Measurements from ENCODE around the gene FAM81A.
"Not testable (repeated sequence)": the region's sequence is repeated elsewhere in the genome, so short reads cannot be mapped to it uniquely, and the experiment has no call there.

FAM81A gene

GRCh38 chr15:59437817-59438624, at the start of gene FAM81A:
Gene FAM81A (plus strand): TSS chr15:59438186. CDS start chr15:59458627, 20,441 bp downstream.
- no peaks in the 10 kb centered on the region for H3K36me3 Mint-ChIP-seq
- H3K4me3 Mint-ChIP-seq: peak within 1 kb of the TSS; percentile 72
- peak; percentile 5 to 60 for DNase-seq (ENCODE audit: low spot score in 2 of 2)
- H3K27ac Mint-ChIP-seq: no peak within 1 kb of the TSS
- peak; percentile 77 for ATAC-seq
- H3K9me3 Mint-ChIP-seq: no peaks in the 10 kb centered on the region
- H3K4me1 Mint-ChIP-seq: peaks cover 12% of the 10 kb centered on the region

- H3K4me3 Mint-ChIP-seq: no peak overlapping the region
- peaks cover 8% of the 10 kb centered on the region for H3K4me1 Mint-ChIP-seq
- H3K36me3 Mint-ChIP-seq: no peaks in the 10 kb centered on the region
- DNase-seq (ENCODE audit: low spot score in 2 of 2): no peak
- no peak overlapping the region for H3K27ac Mint-ChIP-seq
- ATAC-seq: no peak
- H3K9me3 Mint-ChIP-seq: no peaks in the 10 kb centered on the region
These were observed 49.3 kb upstream of the FAM81A start for GRCh38 chr15:59388670-59389069.

GRCh38 chr15:59392299-59392698, 45.7 kb upstream of the FAM81A start:
- Mint-ChIP-seq H3K36me3 (no peaks in the 10 kb centered on the region), H3K4me3 (no peak overlapping the region), H3K4me1 (no peaks in the 10 kb centered on the region), H3K9me3 (no peaks in the 10 kb centered on the region), H3K27ac (no peak overlapping the region)
- ATAC-seq (no peak), DNase-seq (ENCODE audit: low spot score in 2 of 2) (no peak)

- Mint-ChIP-seq H3K4me1 (no peaks in the 10 kb centered on the region), H3K4me3 (no peak overlapping the region)
- DNase-seq (ENCODE audit: low spot score in 2 of 2): no peak
These were observed 43.8 kb upstream of the FAM81A start for GRCh38 chr15:59394166-59394661.

GRCh38 chr15:59396211-59396610, 41.8 kb upstream of the FAM81A start:
- ATAC-seq (no peak), DNase-seq (ENCODE audit: low spot score in 2 of 2) (no peak)
- Mint-ChIP-seq H3K9me3 (no peaks in the 10 kb centered on the region), H3K4me3 (no peak overlapping the region), H3K4me1 (no peaks in the 10 kb centered on the region), H3K27ac (no peak overlapping the region), H3K36me3 (peaks cover 4% of the 10 kb centered on the region)

More at GRCh38 chr15:59394166-59394661, 43.8 kb upstream of the FAM81A start:
- H3K36me3 Mint-ChIP-seq: no peaks in the 10 kb centered on the region
- H3K27ac Mint-ChIP-seq: no peak overlapping the region
- no peaks in the 10 kb centered on the region for H3K9me3 Mint-ChIP-seq
- peak; percentile 72 for ATAC-seq

GRCh38 chr15:59396679-59397078, 41.3 kb upstream of the FAM81A start:
- H3K4me3 Mint-ChIP-seq: no peak overlapping the region
- ATAC-seq: no peak
- H3K36me3 Mint-ChIP-seq: peaks cover 4% of the 10 kb centered on the region
- H3K27ac Mint-ChIP-seq: no peak overlapping the region
- DNase-seq (ENCODE audit: low spot score in 2 of 2): no peak
- no peaks in the 10 kb centered on the region for H3K9me3 Mint-ChIP-seq
- no peaks in the 10 kb centered on the region for H3K4me1 Mint-ChIP-seq

- Mint-ChIP-seq H3K4me3 (no peak overlapping the region), H3K4me1 (no peaks in the 10 kb centered on the region)
- ATAC-seq: no peak
These were observed 39.8 kb upstream of the FAM81A start for GRCh38 chr15:59398220-59398619.

GRCh38 chr15:59399465-59400102, 38.4 kb upstream of the FAM81A start:
- ATAC-seq (no peak), DNase-seq (ENCODE audit: low spot score in 2 of 2) (no peak)
- H3K4me1 Mint-ChIP-seq: no peaks in the 10 kb centered on the region
- no peaks in the 10 kb centered on the region for H3K9me3 Mint-ChIP-seq
- H3K36me3 Mint-ChIP-seq: peaks cover 4% of the 10 kb centered on the region
- H3K27ac Mint-ChIP-seq: no peak overlapping the region
- no peak overlapping the region for H3K4me3 Mint-ChIP-seq

More at GRCh38 chr15:59398220-59398619, 39.8 kb upstream of the FAM81A start:
- no peaks in the 10 kb centered on the region for H3K9me3 Mint-ChIP-seq
- DNase-seq (ENCODE audit: low spot score in 2 of 2): no peak
- H3K27ac Mint-ChIP-seq: no peak overlapping the region
- H3K36me3 Mint-ChIP-seq: peaks cover 4% of the 10 kb centered on the region

GRCh38 chr15:59400103-59400813, 37.7 kb upstream of the FAM81A start:
- Mint-ChIP-seq H3K27ac (no peak overlapping the region), H3K9me3 (no peaks in the 10 kb centered on the region), H3K4me3 (no peak overlapping the region), H3K36me3 (peaks cover 4% of the 10 kb centered on the region), H3K4me1 (no peaks in the 10 kb centered on the region)
- ATAC-seq (peak; percentile 11), DNase-seq (ENCODE audit: low spot score in 2 of 2) (no peak)

GRCh38 chr15:59401051-59401823, 36.7 kb upstream of the FAM81A start:
- not testable (repeated sequence) for H3K4me1 Mint-ChIP-seq; H3K36me3 Mint-ChIP-seq; ATAC-seq; H3K4me3 Mint-ChIP-seq; H3K27ac Mint-ChIP-seq; DNase-seq (ENCODE audit: low spot score in 2 of 2); H3K9me3 Mint-ChIP-seq

- Mint-ChIP-seq H3K9me3 (no peaks in the 10 kb centered on the region), H3K27ac (no peak overlapping the region), H3K4me3 (no peak overlapping the region), H3K36me3 (peaks cover 4% of the 10 kb centered on the region), H3K4me1 (no peaks in the 10 kb centered on the region)
- ATAC-seq: no peak
- DNase-seq (ENCODE audit: low spot score in 2 of 2): no peak
These were observed 36.0 kb upstream of the FAM81A start for GRCh38 chr15:59401824-59402569.

GRCh38 chr15:59405079-59405478, 32.9 kb upstream of the FAM81A start:
- DNase-seq (ENCODE audit: low spot score in 2 of 2) (no peak), ATAC-seq (no peak)
- no peak overlapping the region for H3K4me3 Mint-ChIP-seq
- H3K36me3 Mint-ChIP-seq: peaks cover 4% of the 10 kb centered on the region
- no peak overlapping the region for H3K27ac Mint-ChIP-seq
- H3K9me3 Mint-ChIP-seq: no peaks in the 10 kb centered on the region
- peaks cover 3% of the 10 kb centered on the region for H3K4me1 Mint-ChIP-seq

- Mint-ChIP-seq H3K4me3 (no peak overlapping the region), H3K4me1 (peaks cover 8% of the 10 kb centered on the region), H3K9me3 (no peaks in the 10 kb centered on the region), H3K36me3 (no peaks in the 10 kb centered on the region), H3K27ac (no peak overlapping the region)
- DNase-seq (ENCODE audit: low spot score in 2 of 2): no peak
- ATAC-seq: no peak
These were observed 31.5 kb upstream of the FAM81A start for GRCh38 chr15:59406446-59406845.

- Mint-ChIP-seq H3K4me3 (no peak overlapping the region), H3K36me3 (no peaks in the 10 kb centered on the region), H3K4me1 (peaks cover 19% of the 10 kb centered on the region), H3K9me3 (no peaks in the 10 kb centered on the region), H3K27ac (no peak overlapping the region)
- no peak for DNase-seq (ENCODE audit: low spot score in 2 of 2)
- no peak for ATAC-seq
These were observed 30.0 kb upstream of the FAM81A start for GRCh38 chr15:59407946-59408345.

Measured in stimulated activated effector memory CD8-positive, alpha-beta T cell treated with anti-CD3 and anti-CD28 coated beads, Interleukin-12 subunit alpha, Interleukin-12 subunit beta, amount 100 ng/mL, for 72 hours (primary cell).